GM21528 (cell line): ENCODE measurements around the gene CASKIN2.
"Not testable (repeated sequence)": the region's sequence is repeated elsewhere in the genome, so short reads cannot be mapped to it uniquely, and the experiment has no call there.

ENCODE experiments used
- ATAC-seq: cut with Tn5 transposase; IDR thresholded peaks from one replicate; pipeline ENCODE4 v1.9.1; 2021; ENCODE audit warnings: mild to moderate bottlenecking, moderate library complexity; ENCODE audit not compliant: unreplicated experiment, low FRiP score

CASKIN2 gene

GRCh38 chr17:75474736-75475135 is 40.6 kb downstream of the CASKIN2 start:
- ATAC-seq, result no peak

GRCh38 chr17:75473246-75473645 is 42.1 kb downstream of the CASKIN2 start:
- no peak for ATAC-seq

DNA sequence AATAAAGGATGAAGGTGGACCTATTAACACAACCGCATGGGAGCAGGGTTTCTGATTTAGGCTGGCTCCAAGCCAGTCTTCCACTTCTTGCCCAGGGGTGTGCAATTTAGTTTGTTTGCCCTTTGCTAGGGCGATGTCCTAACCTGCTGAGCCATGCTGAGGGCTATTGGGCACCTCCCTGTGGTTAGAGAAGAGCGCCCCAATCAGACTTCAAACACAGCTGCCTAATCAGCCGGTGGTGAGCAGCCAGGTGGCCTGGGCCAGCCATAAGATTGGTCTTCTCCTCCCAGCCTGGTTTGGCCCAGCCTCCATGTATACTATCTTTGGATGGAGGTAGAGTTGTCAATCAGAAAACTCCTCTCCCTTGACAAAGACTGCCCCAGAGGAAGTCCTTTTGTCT is 43.2 kb downstream of the CASKIN2 start:
- ATAC-seq, result no peak

DNA sequence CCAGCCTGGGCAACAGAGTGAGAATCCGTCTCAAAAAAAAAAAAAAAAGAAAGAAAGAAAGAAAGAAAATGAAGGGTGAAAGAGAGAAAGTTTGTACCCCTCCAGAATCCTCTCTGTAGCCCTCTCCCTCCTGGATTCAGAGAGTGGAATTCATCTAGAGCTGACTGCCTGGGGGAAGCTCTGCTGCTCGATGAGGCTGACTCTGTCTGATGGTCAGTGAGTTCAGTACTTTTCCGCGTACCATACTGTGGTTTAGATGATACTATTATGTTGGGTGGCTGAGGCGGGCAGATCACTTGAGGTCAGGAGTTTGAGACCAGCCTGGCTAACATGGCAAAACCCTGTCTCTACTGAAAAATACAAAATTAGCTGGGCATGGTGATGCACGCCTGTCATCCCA is 44.1 kb downstream of the CASKIN2 start:
- no peak for ATAC-seq

- no peak for ATAC-seq
Measured at GRCh38 chr17:75468779-75469373, 46.5 kb downstream of the CASKIN2 start.

- ATAC-seq, result no peak
Measured at GRCh38 chr17:75468291-75468754, 47.0 kb downstream of the CASKIN2 start.

- no peak for ATAC-seq
Measured at GRCh38 chr17:75465039-75465438, 50.3 kb downstream of the CASKIN2 start.

DNA sequence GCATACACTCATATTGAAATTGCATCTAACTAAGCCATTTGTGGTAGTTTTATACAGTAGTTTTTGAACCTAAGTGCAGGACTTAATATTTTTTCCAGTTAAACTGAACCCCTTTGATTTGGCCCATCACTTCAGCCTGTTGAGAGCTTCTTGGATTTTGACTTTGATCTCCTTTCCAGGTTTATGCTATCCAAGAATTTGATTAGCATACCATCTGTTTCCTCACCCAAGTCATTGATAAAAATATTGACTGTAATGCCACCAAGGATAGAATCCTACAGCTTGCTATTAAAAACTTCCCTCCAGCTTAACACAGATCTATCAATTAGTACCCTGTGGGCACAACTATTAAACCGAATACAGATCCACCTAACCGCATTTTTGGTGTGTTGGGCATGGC is 51.7 kb downstream of the CASKIN2 start:
- no peak for ATAC-seq

GRCh38 chr17:75460295-75460694 is 55.0 kb downstream of the CASKIN2 start:
- no peak for ATAC-seq

GRCh38 chr17:75459590-75460267 is 55.6 kb downstream of the CASKIN2 start:
- ATAC-seq, result no peak

DNA sequence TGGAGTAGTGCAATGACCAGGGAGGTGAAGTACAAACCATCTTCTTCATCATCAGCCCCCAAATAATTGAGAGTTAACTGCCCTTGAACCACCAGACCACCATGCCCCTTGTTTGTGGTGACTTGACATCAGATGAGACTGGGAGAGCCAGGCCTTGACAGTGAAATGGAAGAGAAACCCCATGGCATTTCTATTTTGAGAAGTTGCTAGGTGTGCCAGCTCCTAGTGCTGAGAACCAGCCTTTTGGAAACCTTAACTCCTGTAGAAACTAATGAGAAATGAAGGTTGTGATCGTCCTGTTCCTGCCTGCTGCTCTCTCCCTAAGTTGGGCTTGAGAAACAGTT is 56.1 kb downstream of the CASKIN2 start:
- no peak for ATAC-seq

DNA sequence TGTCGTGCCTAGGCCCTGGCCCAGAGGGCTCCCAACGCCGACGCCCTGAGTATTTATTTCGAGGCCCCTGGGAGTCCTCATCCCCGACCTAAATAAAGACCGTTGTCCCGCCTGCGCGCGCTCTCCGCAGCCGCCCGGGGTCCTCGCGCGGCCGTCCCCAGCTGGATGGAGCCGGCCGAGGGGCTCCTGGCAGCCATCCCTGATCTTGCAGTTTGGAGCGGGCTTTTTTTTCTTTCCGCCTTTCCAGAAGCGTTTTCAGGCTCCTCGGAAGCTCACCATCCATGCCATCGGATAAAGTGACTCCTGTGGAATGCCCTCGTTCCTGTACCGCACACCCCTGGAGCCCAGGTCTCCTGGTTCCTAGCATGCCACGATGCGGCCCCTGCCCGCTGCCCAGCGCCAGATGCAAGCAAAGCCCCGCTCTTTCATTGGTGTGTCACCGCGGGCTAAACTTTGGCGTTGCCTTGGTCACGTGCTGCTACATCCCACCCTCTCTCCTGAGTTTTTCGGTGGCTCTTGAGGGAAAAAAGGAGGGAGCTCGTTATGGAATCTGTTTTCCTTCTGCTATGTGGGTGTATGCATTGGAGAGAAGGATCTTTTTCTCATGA is 58.2 kb downstream of the CASKIN2 start:
- peak; percentile 3 for ATAC-seq

GRCh38 chr17:75456417-75457046 is 58.8 kb downstream of the CASKIN2 start, which contains the start of gene TMEM94:
Gene TMEM94, plus strand, starts transcription at chr17:75456635. Its CDS starts 15,271 bp downstream, at chr17:75471906.
- peak; percentile 89 for ATAC-seq

- no peak for ATAC-seq
Measured at GRCh38 chr17:75456039-75456416, 59.3 kb downstream of the CASKIN2 start.

DNA sequence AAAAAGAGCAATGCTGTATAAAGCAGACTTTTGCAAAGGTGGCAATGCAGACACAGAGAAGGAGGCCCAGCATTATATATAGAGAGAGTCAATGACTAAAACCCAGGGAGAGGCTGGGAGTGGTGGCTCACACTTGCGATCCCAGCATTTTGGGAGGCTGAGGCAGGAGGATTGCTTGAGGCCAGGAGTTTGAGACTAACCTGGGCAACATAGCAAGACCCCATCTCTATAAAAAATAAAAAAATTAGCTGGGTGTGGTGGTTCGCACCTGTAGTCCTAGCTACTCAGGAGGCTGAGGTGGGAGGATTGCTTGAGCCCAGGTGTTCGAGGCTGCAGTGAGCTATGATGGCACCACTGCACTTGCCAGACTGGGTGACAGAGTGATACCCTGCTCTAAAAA is 60.7 kb downstream of the CASKIN2 start:
- ATAC-seq, result not testable (repeated sequence)

DNA sequence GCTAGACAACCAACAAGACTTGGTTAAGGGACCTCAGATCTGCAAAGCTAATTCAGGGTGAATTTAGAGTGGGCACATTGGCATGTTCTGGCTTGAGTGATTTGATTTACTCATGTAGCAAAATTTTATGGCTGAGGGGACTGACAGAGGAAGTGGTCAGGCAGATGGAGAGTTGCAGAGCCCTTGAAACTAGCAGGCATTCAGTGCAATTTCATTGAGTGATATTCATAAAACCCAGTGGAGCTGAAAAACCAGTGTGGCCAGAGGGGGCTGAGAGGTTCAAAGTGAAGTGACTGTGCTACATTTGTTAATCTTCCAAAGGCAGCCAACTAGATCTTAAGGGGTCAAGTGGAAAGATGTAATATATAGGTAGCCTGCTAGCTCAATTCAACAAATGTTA is 61.1 kb downstream of the CASKIN2 start:
- no peak for ATAC-seq

DNA sequence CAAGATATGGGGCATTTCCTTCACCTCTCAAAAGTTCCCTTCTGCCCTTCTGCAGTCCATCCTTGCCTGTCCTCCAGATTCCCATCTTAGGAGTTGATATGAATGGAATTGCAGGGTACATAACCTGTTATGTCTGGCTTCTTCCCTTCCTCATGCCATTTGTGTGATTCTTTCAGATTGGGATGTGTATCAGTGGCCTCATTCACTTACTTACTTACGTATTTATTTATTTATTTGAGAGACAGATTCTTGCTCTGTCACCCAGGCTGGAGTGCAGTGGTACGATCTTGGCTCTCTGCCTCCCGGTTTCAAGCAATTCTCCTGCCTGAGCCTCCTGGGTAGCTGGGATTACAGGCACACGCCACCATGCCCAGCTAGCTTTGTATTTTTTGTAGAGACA is 65.1 kb downstream of the CASKIN2 start:
- ATAC-seq, result no peak
